ENCODE data around the gene SCO2.

The SCO2 gene

DNA sequence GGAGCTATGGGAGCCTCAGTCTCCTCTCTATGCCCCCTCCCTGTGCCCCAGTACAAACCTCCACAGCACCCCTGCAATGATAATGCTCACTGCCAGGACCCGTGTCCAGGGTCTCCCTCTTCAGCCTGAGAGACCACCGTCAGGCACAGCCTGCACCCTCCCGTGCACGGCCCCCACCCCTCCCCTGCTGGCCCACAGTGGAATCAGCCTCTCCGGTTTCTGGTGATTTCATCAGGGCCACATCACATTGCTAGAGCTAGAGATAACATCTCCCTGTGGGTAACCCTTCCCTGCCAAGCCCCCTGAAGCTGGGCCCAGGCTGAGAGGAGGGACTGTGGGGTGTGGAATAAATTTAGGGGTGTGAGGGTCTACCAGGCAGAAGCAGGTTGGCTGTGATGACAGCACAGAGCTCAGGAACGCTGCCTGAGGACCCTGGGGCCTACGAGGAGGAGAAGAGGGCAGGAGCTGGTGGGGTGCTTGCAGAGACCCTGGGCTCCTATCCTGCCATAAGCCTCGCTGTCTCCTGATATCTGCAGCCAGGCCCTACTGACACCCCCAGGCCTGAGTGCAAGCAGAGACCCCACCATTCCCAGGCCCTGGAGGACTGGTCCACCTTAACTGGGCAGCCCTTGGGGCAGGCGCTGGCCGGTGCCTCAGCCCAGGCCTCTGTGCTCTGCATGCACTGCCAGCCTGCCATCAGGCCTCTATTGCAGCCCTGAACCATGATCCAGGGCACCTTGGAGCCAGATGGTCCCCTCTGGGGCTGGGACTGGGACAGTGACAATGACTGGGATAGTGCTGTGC is 20.3 kb upstream of the SCO2 start, which contains the start of gene KLHDC7B:
KLHDC7B (plus strand) TSS at position 378 of the 804 bp plus-strand sequence; CDS start at position 723, 345 bp downstream.
- H3K79me1 ChIP-seq (ENCODE audit: low read length): peaks cover 2% of the 10 kb centered on the region
- peak within 1 kb of the TSS; percentile 63 for H3K23ac ChIP-seq (ENCODE audit: low read length)

DNA sequence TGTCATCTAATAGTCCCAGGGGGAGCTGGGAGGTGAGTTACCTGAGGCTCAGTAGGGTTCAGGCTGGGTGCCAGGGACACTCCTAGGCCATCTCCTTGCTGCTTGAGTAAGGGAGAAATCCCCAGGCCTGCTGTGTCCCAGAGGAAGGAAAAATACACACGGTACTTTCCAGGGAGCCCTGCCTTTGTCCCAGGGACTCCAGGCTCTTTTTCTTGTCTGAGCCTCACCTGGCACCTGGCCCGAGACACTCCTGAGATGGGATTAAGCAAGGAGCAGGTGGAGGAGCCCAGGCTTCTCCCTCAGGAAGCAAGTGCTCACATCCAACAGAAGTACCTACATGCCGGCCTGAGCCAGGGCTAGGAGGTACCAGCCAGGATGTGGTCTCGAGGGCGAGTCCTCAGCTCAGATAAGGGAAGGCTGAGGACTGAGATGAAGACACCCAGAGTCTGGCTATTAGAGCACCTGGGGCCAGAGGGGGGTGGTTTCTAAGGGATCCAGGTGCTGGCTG is 19.4 kb upstream of the SCO2 start:
- H2AK5ac ChIP-seq (ENCODE audit: low read length): peak overlapping the region; percentile 1
- no peaks in the 10 kb centered on the region for H3K27me3 ChIP-seq (ENCODE audit: insufficient read depth, low read length)
- H3K9ac ChIP-seq (ENCODE audit: low read length): no peak overlapping the region
- no peak overlapping the region for H4K12ac ChIP-seq (ENCODE audit: low read depth, low read length)
- no peak overlapping the region for H3K4ac ChIP-seq (ENCODE audit: low read depth, low read length)
- H3K23ac ChIP-seq (ENCODE audit: low read length): peak overlapping the region; percentile 63
- WGBS (ENCODE audit: extremely low coverage, insufficient coverage, insufficient read length): no CpG with 5 or more reads among the region's 5 CpGs
- peak overlapping the region; percentile 39 for H4K91ac ChIP-seq (ENCODE audit: low read depth, low read length)
- no peak overlapping the region for H2AFZ ChIP-seq (ENCODE audit: insufficient read depth, low read length, poor library complexity)
- H3K14ac ChIP-seq (ENCODE audit: low read length): no peak overlapping the region
- peaks cover 10 to 19% of the 10 kb centered on the region in 2 experiments for H3K4me1 ChIP-seq (ENCODE audit: control insufficient read depth in 1 of 2, insufficient read depth in 2 of 2, low read length in 2 of 2)
- H3K9me3 ChIP-seq (ENCODE audit: insufficient read depth, low read depth, low read length): no peaks in the 10 kb centered on the region
- H3K36me3 ChIP-seq (ENCODE audit: control insufficient read depth in 1 of 2, insufficient read depth in 2 of 2, low read length in 2 of 2): no peaks in the 10 kb centered on the region
- H3K4me2 ChIP-seq (ENCODE audit: low read length): no peak overlapping the region
- peak overlapping the region; percentile 44 for H2BK12ac ChIP-seq (ENCODE audit: low read length)
- peak overlapping the region; percentile 28 for H4K8ac ChIP-seq (ENCODE audit: low read depth, low read length)
- H3K27ac ChIP-seq (ENCODE audit: low read depth, low read length): no peak overlapping the region
- peak in 1 of 2 donors; percentile 40 for DNase-seq
- H2BK5ac ChIP-seq (ENCODE audit: low read depth, low read length, poor library complexity): no peak overlapping the region
- no peak overlapping the region for H3K18ac ChIP-seq (ENCODE audit: low read length)
- H3K79me1 ChIP-seq (ENCODE audit: low read length): peaks cover 2% of the 10 kb centered on the region
- H3K4me3 ChIP-seq (ENCODE audit: low read depth, low read length): no peak overlapping the region
- peak overlapping the region; percentile 16 for H2BK120ac ChIP-seq (ENCODE audit: insufficient read depth, low read length, poor library complexity)
- no peaks in the 10 kb centered on the region for H3K79me2 ChIP-seq (ENCODE audit: control insufficient read depth, insufficient read depth, low read length, poor library complexity)

More for the DNA sequence above, 20.3 kb upstream of the SCO2 start, which contains the start of gene KLHDC7B:
- no peak within 1 kb of the TSS for H3K18ac ChIP-seq (ENCODE audit: low read length)
- no peaks in the 10 kb centered on the region for H3K36me3 ChIP-seq (ENCODE audit: control insufficient read depth in 1 of 2, insufficient read depth in 2 of 2, low read length in 2 of 2)
- H4K91ac ChIP-seq (ENCODE audit: low read depth, low read length): peak within 1 kb of the TSS; percentile 39
- H3K14ac ChIP-seq (ENCODE audit: low read length): peak within 1 kb of the TSS; percentile 7
- no peak within 1 kb of the TSS for H4K8ac ChIP-seq (ENCODE audit: low read depth, low read length)
- WGBS (ENCODE audit: extremely low coverage, insufficient coverage, insufficient read length): no CpG with 5 or more reads among the region's 10 CpGs
- H3K4me2 ChIP-seq (ENCODE audit: low read length): no peak within 1 kb of the TSS
- no peak within 1 kb of the TSS for H2BK5ac ChIP-seq (ENCODE audit: low read depth, low read length, poor library complexity)
- H2AFZ ChIP-seq (ENCODE audit: insufficient read depth, low read length, poor library complexity): no peak within 1 kb of the TSS
- no peak within 1 kb of the TSS for H3K4ac ChIP-seq (ENCODE audit: low read depth, low read length)
- peak within 1 kb of the TSS; percentile 16 for H2BK120ac ChIP-seq (ENCODE audit: insufficient read depth, low read length, poor library complexity)
- peak within 1 kb of the TSS; percentile 22 for H2AK5ac ChIP-seq (ENCODE audit: low read length)
- H2BK12ac ChIP-seq (ENCODE audit: low read length): peak within 1 kb of the TSS; percentile 44
- no peaks in the 10 kb centered on the region for H3K9me3 ChIP-seq (ENCODE audit: insufficient read depth, low read depth, low read length)
- no peak within 1 kb of the TSS for H3K27ac ChIP-seq (ENCODE audit: low read depth, low read length)
- H3K4me3 ChIP-seq (ENCODE audit: low read depth, low read length): no peak within 1 kb of the TSS
- H3K27me3 ChIP-seq (ENCODE audit: insufficient read depth, low read length): no peaks in the 10 kb centered on the region
- peaks cover 8 to 19% of the 10 kb centered on the region in 2 experiments for H3K4me1 ChIP-seq (ENCODE audit: control insufficient read depth in 1 of 2, insufficient read depth in 2 of 2, low read length in 2 of 2)
- H3K79me2 ChIP-seq (ENCODE audit: control insufficient read depth, insufficient read depth, low read length, poor library complexity): no peaks in the 10 kb centered on the region
- no peak within 1 kb of the TSS for H4K12ac ChIP-seq (ENCODE audit: low read depth, low read length)
- H3K9ac ChIP-seq (ENCODE audit: low read length): no peak within 1 kb of the TSS
- DNase-seq: peak in 1 of 2 donors; percentile 43

DNA sequence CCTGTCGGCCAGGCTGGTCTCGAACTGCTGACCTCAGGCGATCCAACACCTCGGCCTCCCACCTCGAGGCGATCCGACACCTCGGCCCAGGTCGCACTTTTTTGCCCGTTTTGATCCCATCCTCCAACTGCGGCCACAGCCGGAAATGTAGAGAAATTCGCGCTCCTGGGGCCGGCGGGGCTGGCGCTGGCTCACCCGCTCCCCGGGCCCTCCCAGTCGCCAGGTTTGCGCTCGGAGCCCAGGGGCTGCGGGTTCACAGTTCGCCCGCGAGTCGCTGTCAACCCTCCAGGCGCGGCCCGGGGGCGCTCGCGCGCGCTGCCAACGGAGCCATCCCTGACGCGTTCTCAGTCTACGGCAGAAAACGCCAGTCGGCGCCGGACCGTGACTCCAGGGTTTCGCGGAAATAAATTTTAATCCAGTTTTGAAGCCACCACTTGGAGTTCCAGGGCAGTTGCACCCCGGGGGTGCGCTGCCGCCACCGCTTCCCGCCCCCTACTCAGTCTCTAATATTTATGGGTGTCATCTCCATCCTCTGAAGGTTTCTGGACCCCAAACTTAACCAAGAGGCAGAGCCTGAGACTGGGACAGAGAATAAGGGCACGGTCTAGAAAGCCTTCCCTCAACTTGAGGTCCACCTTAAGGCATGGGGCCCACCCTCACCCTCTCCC is 18.8 kb upstream of the SCO2 start:
- peaks cover 5% of the 10 kb centered on the region for H3K79me1 ChIP-seq (ENCODE audit: low read length)
- H3K14ac ChIP-seq (ENCODE audit: low read length): peak overlapping the region; percentile 57
- peaks cover 13 to 20% of the 10 kb centered on the region in 2 experiments for H3K4me1 ChIP-seq (ENCODE audit: control insufficient read depth in 1 of 2, insufficient read depth in 2 of 2, low read length in 2 of 2)
- H3K27ac ChIP-seq (ENCODE audit: low read depth, low read length): no peak overlapping the region
- H3K9ac ChIP-seq (ENCODE audit: low read length): no peak overlapping the region
- H3K4me2 ChIP-seq (ENCODE audit: low read length): peak overlapping the region; percentile 61
- H3K9me3 ChIP-seq (ENCODE audit: insufficient read depth, low read depth, low read length): no peaks in the 10 kb centered on the region
- no peak overlapping the region for H3K23ac ChIP-seq (ENCODE audit: low read length)
- peak overlapping the region; percentile 78 for H4K8ac ChIP-seq (ENCODE audit: low read depth, low read length)
- no peak overlapping the region for H4K12ac ChIP-seq (ENCODE audit: low read depth, low read length)
- H3K36me3 ChIP-seq (ENCODE audit: control insufficient read depth in 1 of 2, insufficient read depth in 2 of 2, low read length in 2 of 2): no peaks in the 10 kb centered on the region
- no peak overlapping the region for H2BK5ac ChIP-seq (ENCODE audit: low read depth, low read length, poor library complexity)
- peak overlapping the region; percentile 52 for H2AFZ ChIP-seq (ENCODE audit: insufficient read depth, low read length, poor library complexity)
- no peak overlapping the region for H3K18ac ChIP-seq (ENCODE audit: low read length)
- H2BK12ac ChIP-seq (ENCODE audit: low read length): peak overlapping the region; percentile 82
- H3K4ac ChIP-seq (ENCODE audit: low read depth, low read length): no peak overlapping the region
- no peaks in the 10 kb centered on the region for H3K27me3 ChIP-seq (ENCODE audit: insufficient read depth, low read length)
- H4K91ac ChIP-seq (ENCODE audit: low read depth, low read length): peak overlapping the region; percentile 45
- H3K4me3 ChIP-seq (ENCODE audit: low read depth, low read length): no peak overlapping the region
- no peaks in the 10 kb centered on the region for H3K79me2 ChIP-seq (ENCODE audit: control insufficient read depth, insufficient read depth, low read length, poor library complexity)
- no CpG with 5 or more reads among the region's 52 CpGs for WGBS (ENCODE audit: extremely low coverage, insufficient coverage, insufficient read length)
- H2AK5ac ChIP-seq (ENCODE audit: low read length): no peak overlapping the region
- peak; percentile 91 to 95 for DNase-seq
- H2BK120ac ChIP-seq (ENCODE audit: insufficient read depth, low read length, poor library complexity): peak overlapping the region; percentile 20

DNA sequence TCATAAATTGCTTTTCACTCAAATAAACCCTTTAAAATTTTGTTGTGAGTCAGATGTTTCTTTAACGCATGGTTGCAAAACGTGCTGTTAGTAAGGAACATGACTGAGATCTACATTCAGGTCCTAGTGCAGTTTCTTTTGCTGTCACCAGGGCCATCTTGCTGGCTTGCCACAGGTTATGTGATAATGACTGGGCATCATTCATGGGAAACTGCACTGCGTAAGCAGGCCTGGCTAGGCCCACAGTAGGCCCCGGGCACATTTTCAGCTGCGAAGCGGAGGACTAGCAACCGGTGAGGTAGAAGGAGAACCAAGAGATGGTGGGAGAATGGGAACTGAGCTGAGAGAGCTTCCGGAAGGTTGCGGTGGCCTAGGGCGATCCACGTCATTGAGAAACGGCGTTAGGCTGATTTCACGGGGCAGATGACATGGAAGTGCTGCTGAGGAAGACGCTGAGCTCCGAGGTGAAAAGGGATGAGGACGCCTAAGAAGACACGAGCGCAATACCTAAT is 17.1 kb upstream of the SCO2 start:
- no peak overlapping the region for H2BK5ac ChIP-seq (ENCODE audit: low read depth, low read length, poor library complexity)
- no CpG with 5 or more reads among the region's 19 CpGs for WGBS (ENCODE audit: extremely low coverage, insufficient coverage, insufficient read length)

More for the DNA sequence above, 17.1 kb upstream of the SCO2 start:
- Histone ChIP-seq H4K8ac (ENCODE audit: low read depth, low read length) (no peak overlapping the region), H3K4ac (ENCODE audit: low read depth, low read length) (no peak overlapping the region), H3K4me2 (ENCODE audit: low read length) (no peak overlapping the region), H3K27ac (ENCODE audit: low read depth, low read length) (no peak overlapping the region), H3K9ac (ENCODE audit: low read length) (no peak overlapping the region), H3K14ac (ENCODE audit: low read length) (no peak overlapping the region), H3K18ac (ENCODE audit: low read length) (no peak overlapping the region), H3K79me2 (ENCODE audit: control insufficient read depth, insufficient read depth, low read length, poor library complexity) (no peaks in the 10 kb centered on the region), H3K36me3 (ENCODE audit: control insufficient read depth in 1 of 2, insufficient read depth in 2 of 2, low read length in 2 of 2) (no peaks in the 10 kb centered on the region), H2AK5ac (ENCODE audit: low read length) (no peak overlapping the region), H4K91ac (ENCODE audit: low read depth, low read length) (no peak overlapping the region), H2BK12ac (ENCODE audit: low read length) (no peak overlapping the region), H3K4me1 (ENCODE audit: control insufficient read depth in 1 of 2, insufficient read depth in 2 of 2, low read length in 2 of 2) (peaks cover 17 to 22% of the 10 kb centered on the region in 2 experiments), H2BK120ac (ENCODE audit: insufficient read depth, low read length, poor library complexity) (no peak overlapping the region), H4K12ac (ENCODE audit: low read depth, low read length) (no peak overlapping the region), H3K9me3 (ENCODE audit: insufficient read depth, low read depth, low read length) (no peaks in the 10 kb centered on the region), H2AFZ (ENCODE audit: insufficient read depth, low read length, poor library complexity) (no peak overlapping the region), H3K4me3 (ENCODE audit: low read depth, low read length) (no peak overlapping the region), H3K27me3 (ENCODE audit: insufficient read depth, low read length) (no peaks in the 10 kb centered on the region), H3K79me1 (ENCODE audit: low read length) (peaks cover 7% of the 10 kb centered on the region), H3K23ac (ENCODE audit: low read length) (no peak overlapping the region)
- DNase-seq: peak in 1 of 2 donors; percentile 72

Measured in trophoblast cell (in vitro differentiated cells and primary cell).